Endodermal cell (in vitro differentiated cells): ENCODE data around the gene PARN. TPM values are rescaled to one million over a fixed set of nuclear protein-coding genes. Genes with fewer than 3 reads are reported as not detected.
A peak's percentile ranks its signal among the peaks of the same experiment; 100 is the strongest.
"Not testable (repeated sequence)": the region's sequence is repeated elsewhere in the genome, so short reads cannot be mapped to it uniquely, and the experiment has no call there.

Experiments used
- DNase-seq: peaks from one replicate; pipeline ENCODE4 v3.0.0-alpha.2; 2017
- H3K27ac ChIP-seq: 2 replicates; pipeline ENCODE4 v1.5.1; 2013; ENCODE audit warnings: mild to moderate bottlenecking, low read depth, low read length, moderate library complexity
- H3K27me3 ChIP-seq: 2 replicates; pipeline ENCODE4 v1.6.1; 2013; ENCODE audit warnings: mild to moderate bottlenecking, low read length, moderate library complexity; ENCODE audit not compliant: insufficient read depth, control insufficient read depth, poor library complexity, severe bottlenecking
- H3K36me3 ChIP-seq: 2 replicates; pipeline ENCODE4 v1.7.0; 2013; ENCODE audit warnings: mild to moderate bottlenecking, low read length, moderate library complexity; ENCODE audit not compliant: control insufficient read depth, insufficient read depth
- H3K4me1 ChIP-seq: one replicate; pipeline ENCODE4 v1.7.0; 2013; ENCODE audit warnings: low read length; ENCODE audit not compliant: control insufficient read depth, insufficient read depth
- H3K4me3 ChIP-seq: 2 replicates; pipeline ENCODE4 v1.5.1; 2013; ENCODE audit warnings: mild to moderate bottlenecking, low read length, moderate library complexity
- H3K9ac ChIP-seq: 2 replicates; pipeline ENCODE4 v1.6.1; 2013; ENCODE audit warnings: mild to moderate bottlenecking, low read length, moderate library complexity; ENCODE audit not compliant: poor library complexity, severe bottlenecking; ENCODE audit errors: extremely low read depth
- H3K9me3 ChIP-seq: 2 replicates; pipeline ENCODE4 v1.6.1; 2013; ENCODE audit warnings: mild to moderate bottlenecking, low read length, moderate library complexity; ENCODE audit not compliant: control insufficient read depth
- H3K27ac Mint-ChIP-seq: 2 replicates; pipeline ENCODE4 v1.8.0; 2020; ENCODE audit warnings: mixed read lengths
- H3K27me3 Mint-ChIP-seq: 2 replicates; pipeline ENCODE4 v1.8.0; 2021; ENCODE audit warnings: mild to moderate bottlenecking, mixed read lengths; ENCODE audit not compliant: insufficient read depth
- H3K36me3 Mint-ChIP-seq: 2 replicates; pipeline ENCODE4 v1.8.0; 2020; ENCODE audit warnings: low read depth, mixed read lengths
- H3K4me1 Mint-ChIP-seq: 2 replicates; pipeline ENCODE4 v1.8.0; 2020; ENCODE audit warnings: mixed read lengths
- H3K4me3 Mint-ChIP-seq: 2 replicates; pipeline ENCODE4 v1.8.0; 2020; ENCODE audit warnings: mild to moderate bottlenecking, moderate library complexity, mixed read lengths
- H3K9me3 Mint-ChIP-seq: 2 replicates; pipeline ENCODE4 v1.8.0; 2020; ENCODE audit warnings: mild to moderate bottlenecking, mixed read lengths
- WGBS, 2 experiments: methylation state at CpG; one replicate each; pipeline versions ENCODE4 v1.1.5 to v1.1.7; 2013; ENCODE audit warnings: missing lambda C conversion rate in 2 of 2, mixed read lengths in 1 of 2; ENCODE audit not compliant: insufficient coverage in 1 of 2, insufficient read length in 1 of 2; 5-methylcytosine and 5-hydroxymethylcytosine counted together
- total RNA-seq, 2 donors: library from RNA; stranded (reverse); fragmentation: NEBNext Ultra II Directional in 1 of 2; extraction: Animal tissue kit (Norgen Biotek cat#: 25700) in 1 of 2; gene quantifications; 2 replicates in 1 of 2; 3 replicates in 1 of 2; pipeline ENCODE4 v1.2.1, GENCODE V29; 2021
- TF ChIP-seq, protein P1 (sequence below): fragments of 200-600 bp; sonication (generic); conservative IDR thresholded peaks from 2 replicates; pipeline ENCODE4 v1.5.0; 2021; ENCODE audit warnings: antibody characterized with exemption, mild to moderate bottlenecking

PARN gene
- total RNA-seq, 2 donors from 2014 or later = 43.7 to 45.7 TPM

DNA sequence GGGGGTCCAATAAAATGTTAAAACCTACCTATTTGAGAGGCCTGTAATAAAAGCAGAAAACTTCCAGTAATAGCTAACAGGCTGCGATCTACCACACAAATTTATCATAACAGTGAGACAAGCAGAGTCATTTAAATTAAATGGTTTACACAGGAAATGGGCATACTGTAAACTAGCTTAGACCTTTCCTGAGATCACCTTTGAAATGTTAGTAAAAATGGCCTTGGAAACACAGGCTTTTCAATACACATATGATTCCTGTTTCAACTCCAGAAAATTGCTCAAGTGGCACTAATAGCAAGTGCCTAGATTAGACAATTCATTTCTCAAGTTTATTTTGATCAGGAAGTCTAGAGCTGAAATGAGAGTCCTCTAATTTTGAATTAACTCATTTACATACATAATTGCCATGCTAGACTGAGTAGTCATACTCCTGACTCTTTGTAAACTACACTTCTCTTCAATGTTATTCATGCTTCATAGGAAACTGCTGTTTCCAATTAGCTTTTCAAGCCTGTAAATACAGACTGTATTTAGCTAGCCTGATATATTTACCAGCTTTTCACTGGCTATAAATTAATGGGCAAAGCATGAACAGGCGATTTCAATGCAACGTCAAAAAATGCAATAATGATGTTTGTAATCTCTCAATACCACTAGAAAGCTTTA, 43.3 kb downstream of the PARN start:
- Histone ChIP-seq H3K4me1 (no peaks in the 10 kb centered on the region), H3K36me3 (peaks cover 93% of the 10 kb centered on the region), H3K27me3 (no peaks in the 10 kb centered on the region), H3K27ac (no peak overlapping the region), H3K9me3 (no peaks in the 10 kb centered on the region), H3K4me3 (no peak overlapping the region), H3K9ac (no peak overlapping the region)
- Mint-ChIP-seq H3K27ac (peak overlapping the region; percentile 14), H3K27me3 (no peaks in the 10 kb centered on the region), H3K4me3 (no peak overlapping the region), H3K36me3 (peaks cover 66% of the 10 kb centered on the region), H3K4me1 (peaks cover 1% of the 10 kb centered on the region), H3K9me3 (no peaks in the 10 kb centered on the region)
- TF ChIP-seq, protein P1, sequence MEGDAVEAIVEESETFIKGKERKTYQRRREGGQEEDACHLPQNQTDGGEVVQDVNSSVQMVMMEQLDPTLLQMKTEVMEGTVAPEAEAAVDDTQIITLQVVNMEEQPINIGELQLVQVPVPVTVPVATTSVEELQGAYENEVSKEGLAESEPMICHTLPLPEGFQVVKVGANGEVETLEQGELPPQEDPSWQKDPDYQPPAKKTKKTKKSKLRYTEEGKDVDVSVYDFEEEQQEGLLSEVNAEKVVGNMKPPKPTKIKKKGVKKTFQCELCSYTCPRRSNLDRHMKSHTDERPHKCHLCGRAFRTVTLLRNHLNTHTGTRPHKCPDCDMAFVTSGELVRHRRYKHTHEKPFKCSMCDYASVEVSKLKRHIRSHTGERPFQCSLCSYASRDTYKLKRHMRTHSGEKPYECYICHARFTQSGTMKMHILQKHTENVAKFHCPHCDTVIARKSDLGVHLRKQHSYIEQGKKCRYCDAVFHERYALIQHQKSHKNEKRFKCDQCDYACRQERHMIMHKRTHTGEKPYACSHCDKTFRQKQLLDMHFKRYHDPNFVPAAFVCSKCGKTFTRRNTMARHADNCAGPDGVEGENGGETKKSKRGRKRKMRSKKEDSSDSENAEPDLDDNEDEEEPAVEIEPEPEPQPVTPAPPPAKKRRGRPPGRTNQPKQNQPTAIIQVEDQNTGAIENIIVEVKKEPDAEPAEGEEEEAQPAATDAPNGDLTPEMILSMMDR = no peak
- no peak for DNase-seq
- 92 to 100% methylated on average over 1 to 3 of the region's 3 CpGs for whole genome bisulfite sequencing, 2 experiments

DNA sequence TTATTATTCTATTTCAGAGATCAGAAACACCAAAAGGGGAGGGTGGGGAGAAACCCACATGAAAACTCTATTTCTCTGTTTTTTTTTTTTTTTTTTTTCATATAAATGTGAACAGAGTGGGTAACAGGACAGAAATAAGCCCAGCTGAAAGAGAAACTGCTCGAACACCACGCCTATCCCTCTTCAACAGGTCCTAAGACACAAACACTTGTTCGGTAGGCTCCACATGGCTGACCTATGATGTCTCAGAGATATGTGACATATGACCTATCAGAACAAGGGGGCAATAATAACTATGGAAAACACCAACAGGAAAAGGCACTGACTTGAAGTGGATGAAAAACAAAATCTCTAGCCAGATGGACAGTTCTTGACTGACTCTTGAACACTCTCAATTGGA, 44.8 kb downstream of the PARN start:
- H3K4me3 ChIP-seq = no peak overlapping the region
- H3K4me1 Mint-ChIP-seq = peaks cover 1% of the 10 kb centered on the region
- 79 to 100% methylated on average over 2 to 3 of the region's 3 CpGs for WGBS, 2 experiments
- no peak overlapping the region for H3K27ac Mint-ChIP-seq
- H3K27me3 Mint-ChIP-seq = no peaks in the 10 kb centered on the region
- H3K27me3 ChIP-seq = no peaks in the 10 kb centered on the region
- H3K9me3 Mint-ChIP-seq = no peaks in the 10 kb centered on the region
- no peak overlapping the region for H3K9ac ChIP-seq
- peaks cover 68% of the 10 kb centered on the region for H3K36me3 Mint-ChIP-seq
- no peak overlapping the region for H3K4me3 Mint-ChIP-seq
- no peaks in the 10 kb centered on the region for H3K9me3 ChIP-seq
- no peak overlapping the region for H3K27ac ChIP-seq
- TF ChIP-seq, protein P1 = no peak
- no peaks in the 10 kb centered on the region for H3K4me1 ChIP-seq
- no peak for DNase-seq
- H3K36me3 ChIP-seq = peaks cover 97% of the 10 kb centered on the region

DNA sequence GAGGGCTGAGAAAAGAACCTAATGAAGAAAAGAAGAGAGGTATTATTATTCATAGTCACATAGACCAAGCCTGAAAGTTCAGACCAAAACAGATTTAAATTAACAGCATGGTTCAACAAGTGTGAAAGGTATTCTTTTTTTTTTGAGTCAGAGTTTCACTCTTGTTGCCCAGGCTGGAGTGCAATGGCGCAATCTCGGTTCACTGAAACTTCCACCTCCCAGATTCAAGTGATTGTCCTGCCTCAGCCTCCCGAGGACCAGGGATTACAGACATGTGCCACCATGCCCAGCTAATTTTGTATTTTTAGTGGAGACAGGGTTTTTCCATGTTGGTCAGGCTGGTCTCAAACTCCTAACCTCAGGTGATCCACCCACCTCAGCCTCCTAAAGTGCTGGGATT, 49.1 kb downstream of the PARN start:
- not testable (repeated sequence) for H3K9me3 Mint-ChIP-seq, H3K9ac ChIP-seq, H3K27ac ChIP-seq, H3K27me3 Mint-ChIP-seq, H3K9me3 ChIP-seq, H3K27ac Mint-ChIP-seq, H3K27me3 ChIP-seq, DNase-seq, H3K4me1 ChIP-seq, H3K4me3 ChIP-seq, H3K4me1 Mint-ChIP-seq, H3K4me3 Mint-ChIP-seq
- WGBS, 2 experiments = 96 to 100% methylated on average over 2 to 3 of the region's 3 CpGs
- peaks cover 96% of the 10 kb centered on the region for H3K36me3 ChIP-seq
- peaks cover 79% of the 10 kb centered on the region for H3K36me3 Mint-ChIP-seq

DNA sequence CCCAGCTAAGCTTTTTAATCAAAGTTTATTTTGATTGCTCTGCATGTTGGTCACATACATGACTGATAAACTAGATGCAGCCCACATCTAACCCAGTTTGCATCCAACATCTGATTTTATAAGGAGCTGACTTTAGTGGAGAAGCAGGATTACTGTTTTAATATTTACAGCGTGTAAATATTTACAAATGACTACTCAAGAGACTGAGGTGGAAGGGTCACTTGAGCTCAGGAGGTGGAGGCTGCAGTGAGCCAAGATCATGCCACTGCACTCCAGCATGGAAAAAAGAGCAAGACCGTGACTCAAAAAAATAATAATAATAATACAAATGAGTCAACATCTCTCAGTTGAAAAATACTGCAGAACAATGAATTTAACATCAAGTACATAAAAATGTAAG, 50.8 kb downstream of the PARN start:
- no peak overlapping the region for H3K4me3 ChIP-seq
- no peaks in the 10 kb centered on the region for H3K4me1 ChIP-seq
- Mint-ChIP-seq H3K27me3 (no peaks in the 10 kb centered on the region), H3K4me3 (no peak overlapping the region), H3K36me3 (peaks cover 88% of the 10 kb centered on the region), H3K9me3 (peaks cover 18% of the 10 kb centered on the region), H3K27ac (no peak overlapping the region), H3K4me1 (no peaks in the 10 kb centered on the region)
- no peak overlapping the region for H3K9ac ChIP-seq
- H3K9me3 ChIP-seq = peaks cover 25% of the 10 kb centered on the region
- H3K36me3 ChIP-seq = peaks cover 95% of the 10 kb centered on the region
- H3K27ac ChIP-seq = no peak overlapping the region
- H3K27me3 ChIP-seq = no peaks in the 10 kb centered on the region
- TF ChIP-seq, protein P1 = no peak
- 100% methylated on average over 1 of the region's 2 CpGs; no CpG with 5 or more reads in 1 of the 2 experiments for WGBS, 2 experiments
- DNase-seq = no peak
